GM21367 (cell line): ENCODE results near the gene ADAMTSL1.

Experiments
- ATAC-seq: cut with Tn5 transposase; IDR thresholded peaks from one replicate; pipeline ENCODE4 v1.9.1; 2021; ENCODE audit not compliant: unreplicated experiment

Gene ADAMTSL1

DNA sequence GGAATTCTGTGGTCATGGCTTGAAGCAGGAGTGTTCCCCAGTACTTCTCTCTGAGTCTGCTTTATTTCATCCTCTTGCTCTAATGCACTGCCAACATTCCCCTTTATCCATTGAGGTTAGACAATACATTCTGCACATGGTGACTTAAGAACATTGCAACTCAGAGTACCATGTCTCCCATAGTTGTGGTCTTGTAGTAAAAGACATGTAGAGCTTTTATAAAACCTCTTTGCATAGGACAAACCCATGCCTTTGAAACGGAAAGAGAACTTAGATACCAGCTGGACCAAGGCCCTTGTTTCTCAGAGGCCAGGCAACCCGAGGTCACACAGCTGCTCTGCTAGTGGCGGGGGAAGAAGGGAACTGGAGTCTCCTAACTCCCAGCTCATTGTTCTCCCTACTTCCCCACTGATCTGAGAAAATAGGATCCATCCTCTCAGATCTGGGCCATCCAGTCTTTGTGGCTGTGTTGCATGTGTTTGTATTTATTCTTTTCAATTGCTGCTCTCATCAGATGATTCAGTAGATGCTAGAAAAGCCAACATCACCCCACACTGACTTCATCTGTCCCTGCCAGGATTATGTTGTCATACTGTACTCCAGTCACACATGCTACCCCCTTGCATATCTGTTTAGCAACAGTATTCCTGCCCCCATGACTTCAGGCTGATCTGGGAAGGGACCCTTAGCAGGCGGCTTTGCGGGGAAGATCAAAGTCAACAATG is 322.2 kb downstream of the ADAMTSL1 start:
- no peak for ATAC-seq

DNA sequence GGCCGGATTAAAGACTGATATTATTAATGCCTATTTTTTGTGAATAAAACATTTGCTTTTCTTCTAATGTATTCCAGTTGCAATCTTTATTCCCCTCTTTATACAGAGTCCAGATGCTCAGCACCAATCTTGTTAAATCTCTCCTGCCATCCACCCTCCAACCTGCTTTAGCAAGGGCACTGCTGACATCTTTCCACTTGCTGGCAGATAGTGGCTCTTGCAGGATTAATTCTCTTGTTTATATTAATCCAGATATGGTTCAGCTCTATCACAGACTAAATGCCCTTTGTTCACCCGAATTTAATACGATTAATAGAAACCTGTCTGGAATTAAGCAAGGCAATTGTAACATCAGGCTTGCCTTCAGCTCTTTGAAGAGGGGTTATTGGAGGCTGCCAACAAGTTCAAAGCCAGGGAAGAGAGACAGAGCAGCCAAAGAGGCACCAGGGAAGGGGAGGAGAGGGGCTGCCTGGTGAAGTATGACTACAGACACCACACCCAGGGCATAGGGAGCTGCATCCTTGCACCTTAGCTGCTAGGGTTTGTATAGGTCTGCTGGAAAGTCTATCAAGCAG is 322.8 kb downstream of the ADAMTSL1 start:
- ATAC-seq = no peak

DNA sequence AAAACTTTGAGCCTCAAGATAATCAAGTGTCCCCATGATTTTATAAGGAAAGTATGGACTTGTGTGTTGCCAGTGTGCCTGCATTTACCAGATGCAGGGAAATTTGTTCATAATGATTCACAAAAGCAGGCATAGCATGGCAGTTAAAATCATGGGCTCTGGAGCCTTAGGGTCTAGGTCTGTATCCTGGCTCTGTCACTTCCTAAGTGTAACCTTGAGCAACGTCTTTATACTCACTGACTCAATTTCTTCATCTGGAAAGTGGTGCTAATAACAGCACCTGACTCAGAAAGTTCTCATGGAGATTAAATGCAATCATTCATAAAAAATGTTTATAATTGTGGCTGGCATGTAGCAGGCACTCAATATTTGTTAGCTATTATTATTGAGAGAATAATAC is 324.2 kb downstream of the ADAMTSL1 start:
- no peak for ATAC-seq

DNA sequence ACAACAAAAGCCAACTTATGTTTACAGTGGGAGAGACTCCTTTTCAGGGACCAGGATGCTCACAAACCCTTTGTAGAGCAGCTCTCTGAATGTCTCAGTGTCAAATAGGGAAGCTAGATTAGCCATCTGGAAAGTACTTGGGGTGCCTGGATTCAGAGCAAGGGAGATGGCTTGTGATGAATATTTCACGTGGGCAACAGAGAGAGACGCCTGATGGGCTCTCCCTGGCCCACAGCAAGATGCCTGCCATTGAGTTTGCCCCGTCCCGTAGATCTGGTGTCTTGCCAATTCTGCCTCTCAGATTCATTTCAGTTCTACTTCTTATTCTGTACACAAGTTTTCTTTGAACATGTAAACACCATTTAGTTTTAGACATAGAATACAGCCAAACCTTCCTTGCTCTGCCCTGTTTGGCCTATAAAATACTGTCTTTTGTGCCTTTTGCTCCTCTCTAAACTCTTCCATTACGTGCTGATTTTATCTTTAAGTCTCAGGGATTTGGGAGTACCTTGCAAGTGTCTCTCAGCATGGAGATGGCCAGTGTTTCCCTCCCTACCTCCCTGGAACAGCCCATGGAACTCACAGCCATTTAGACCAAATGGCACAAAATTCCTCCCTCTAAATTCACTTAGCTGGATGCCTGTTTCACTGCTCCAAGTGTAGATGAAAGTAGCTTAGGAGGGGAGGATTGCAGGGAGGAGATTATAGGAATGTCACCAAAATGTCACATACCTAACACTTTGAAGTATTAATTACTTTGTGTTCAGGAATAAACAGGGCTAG is 324.7 kb downstream of the ADAMTSL1 start:
- no peak for ATAC-seq

DNA sequence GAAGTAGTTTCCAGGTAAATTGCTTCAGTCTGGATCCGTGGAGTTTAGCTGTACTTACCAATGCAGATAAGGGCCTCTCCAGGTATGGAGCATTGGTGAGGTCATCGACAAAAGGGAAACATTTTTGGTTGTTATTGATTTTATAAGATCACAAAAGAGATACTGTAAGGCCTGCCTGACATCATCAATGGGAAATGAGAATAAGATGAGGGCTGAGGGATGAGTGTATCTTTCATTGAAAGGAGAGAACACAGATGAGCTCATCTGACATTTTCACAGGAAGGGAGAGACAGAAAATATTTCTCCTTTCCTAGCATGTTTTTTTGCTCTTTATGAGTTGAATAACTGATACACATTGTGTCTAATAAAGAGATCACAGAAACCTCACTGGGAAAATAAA is 325.5 kb downstream of the ADAMTSL1 start:
- no peak for ATAC-seq

DNA sequence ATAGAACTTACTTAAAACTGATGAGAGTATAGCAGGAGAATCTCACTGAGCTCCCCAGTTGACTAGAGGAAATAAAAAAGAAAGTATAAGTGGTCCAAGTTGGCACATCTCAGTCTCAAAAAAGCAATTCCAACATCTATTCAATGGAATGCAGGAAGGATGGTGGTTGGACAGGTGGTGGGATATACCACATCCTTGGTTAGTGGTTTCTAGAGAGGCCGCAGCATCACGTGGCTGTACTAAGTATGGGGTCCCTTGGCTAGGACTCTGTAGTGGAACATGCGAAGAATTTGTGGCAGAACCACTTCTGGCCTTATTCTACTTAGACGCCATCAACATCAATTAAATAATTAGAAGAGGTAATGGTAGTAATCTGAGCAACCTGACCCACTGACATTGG is 326.6 kb downstream of the ADAMTSL1 start:
- no peak for ATAC-seq

DNA sequence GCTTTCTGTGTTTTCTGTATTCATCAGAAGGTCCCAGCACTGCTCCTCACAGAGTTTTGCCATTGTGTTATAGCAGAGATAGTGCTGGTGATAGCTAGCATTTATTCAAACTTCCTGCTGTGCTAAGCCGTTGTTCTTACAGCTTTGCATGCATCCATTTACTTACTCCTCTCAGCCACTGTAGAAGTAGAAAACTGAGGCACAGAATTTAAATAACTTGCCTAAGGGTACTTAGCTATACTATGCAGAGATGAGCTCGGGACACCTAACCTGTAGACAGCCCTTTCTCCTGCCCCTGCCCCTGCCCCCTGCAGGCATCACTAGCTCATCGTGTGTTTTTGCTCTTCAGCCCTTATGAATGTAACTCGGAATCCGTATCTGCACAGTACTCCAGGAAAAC is 331.4 kb downstream of the ADAMTSL1 start:
- no peak for ATAC-seq

DNA sequence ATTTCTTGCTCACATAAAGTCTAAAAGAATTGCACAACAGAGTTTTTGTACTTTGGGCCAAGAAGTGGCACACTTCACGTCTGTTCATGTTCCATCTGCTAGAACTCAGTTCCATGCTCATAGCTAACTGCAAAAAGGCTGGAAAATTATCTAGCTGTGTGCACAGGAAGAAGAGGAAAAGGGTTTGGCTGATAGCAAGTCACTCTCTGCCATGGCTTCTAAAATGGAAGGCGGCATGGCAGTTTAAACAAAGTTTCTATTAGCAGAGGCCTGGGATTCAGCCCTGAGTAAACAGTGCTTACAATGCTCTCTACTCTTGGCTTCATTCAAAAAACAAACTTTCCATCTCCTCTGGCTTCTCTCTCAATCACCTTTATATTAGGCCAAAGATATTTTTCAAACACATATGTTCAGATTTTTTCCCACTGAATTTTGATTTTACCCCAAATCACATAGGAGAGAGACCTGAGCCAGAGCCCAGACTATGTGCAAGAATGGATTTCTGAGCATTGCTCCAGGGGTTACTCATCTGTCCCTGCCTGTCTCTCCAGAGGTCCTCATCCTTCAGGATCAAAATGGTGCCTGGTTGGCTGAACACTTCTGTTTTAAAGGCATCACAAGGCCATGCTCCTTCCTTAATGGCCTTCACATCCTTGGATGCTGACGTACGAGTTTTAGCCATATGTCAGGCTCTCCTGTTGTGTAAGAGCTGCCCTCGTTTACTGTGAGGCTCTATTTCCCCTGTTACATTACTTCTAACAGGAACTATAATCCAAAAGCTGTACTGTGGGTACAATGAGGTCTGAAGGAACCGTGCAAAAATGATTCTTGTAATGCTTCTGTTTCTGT is 332.5 kb downstream of the ADAMTSL1 start:
- no peak for ATAC-seq

DNA sequence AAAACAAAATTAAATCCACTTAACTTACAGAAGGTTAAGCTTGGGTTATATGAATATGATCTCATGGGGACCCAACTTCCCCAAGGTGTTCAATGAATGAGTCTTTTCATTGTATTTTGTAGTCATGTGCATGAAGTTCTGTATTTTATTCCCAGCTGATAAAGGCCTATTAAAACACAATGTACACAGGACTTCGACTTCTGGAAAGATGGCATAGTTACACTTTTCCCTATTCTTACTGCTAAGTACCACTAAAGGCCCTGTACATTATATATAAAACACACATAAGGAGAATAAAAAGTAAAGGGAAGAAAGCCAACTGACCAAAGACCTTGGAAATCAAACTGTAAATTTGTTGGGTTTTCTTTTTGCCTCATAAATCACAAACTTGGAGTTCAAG is 336.6 kb downstream of the ADAMTSL1 start:
- ATAC-seq = no peak

DNA sequence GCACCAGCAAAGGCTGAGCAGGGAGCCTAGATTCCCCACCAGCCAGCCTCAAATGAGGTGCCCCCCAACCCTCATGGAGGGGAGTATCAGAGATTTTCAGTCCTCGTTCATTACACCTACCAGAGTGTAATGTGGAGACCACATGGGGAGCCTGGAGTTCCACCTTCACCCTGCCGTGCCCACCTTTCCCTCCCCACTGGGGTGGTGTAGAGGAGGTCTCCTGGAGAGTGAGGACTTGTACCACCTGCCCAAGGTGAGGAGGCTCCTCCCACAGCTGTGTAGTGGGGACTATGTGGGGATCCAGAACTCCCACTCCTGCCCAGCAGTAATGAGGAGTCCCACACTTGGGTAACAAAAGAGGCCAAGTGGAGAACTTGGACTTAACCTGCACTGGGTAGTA is 337.2 kb downstream of the ADAMTSL1 start:
- ATAC-seq = no peak

DNA sequence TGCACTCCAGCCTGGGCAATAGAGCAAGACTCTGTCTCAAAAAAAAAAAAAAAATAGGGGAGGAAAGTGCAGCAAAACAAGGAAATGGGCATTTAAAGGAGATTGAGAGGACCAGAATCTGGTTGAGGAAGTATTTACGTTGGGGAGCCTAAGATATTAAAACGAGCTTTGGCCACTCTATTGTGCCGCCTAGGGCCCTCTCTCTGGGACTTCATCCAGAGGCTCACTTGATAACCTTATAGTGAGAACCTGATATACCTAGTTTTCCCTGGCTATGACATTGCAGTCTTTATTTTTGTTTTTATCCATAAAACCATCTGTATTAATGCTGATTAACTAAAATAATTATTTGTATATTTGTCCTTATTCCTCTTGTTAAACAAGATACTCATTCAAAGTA is 345.5 kb downstream of the ADAMTSL1 start:
- no peak for ATAC-seq

DNA sequence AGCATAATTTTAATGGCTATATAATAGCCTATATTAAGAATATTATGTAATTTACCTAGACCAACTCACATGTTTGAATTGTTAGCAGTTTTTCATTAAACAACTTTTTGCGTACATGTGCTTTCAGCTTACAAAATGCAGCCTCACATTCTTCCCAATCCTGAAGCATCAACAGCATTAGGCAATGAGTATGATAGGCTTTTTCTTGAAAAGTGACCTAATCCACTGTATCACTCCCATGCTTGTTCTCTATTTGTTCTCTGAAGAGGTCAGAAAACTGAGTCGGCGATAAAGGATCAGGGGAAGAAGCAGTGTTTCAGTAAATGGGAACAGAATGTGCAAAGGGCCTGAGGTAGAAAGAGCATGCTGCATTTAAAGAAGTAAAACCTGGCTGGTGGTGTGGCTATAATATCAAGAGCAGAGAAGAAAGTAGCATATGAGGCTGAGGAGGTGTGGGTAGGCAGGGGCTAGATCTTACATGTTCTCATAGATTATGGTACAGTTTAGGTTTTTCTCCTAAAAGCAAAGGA is 346.7 kb downstream of the ADAMTSL1 start:
- ATAC-seq = no peak

DNA sequence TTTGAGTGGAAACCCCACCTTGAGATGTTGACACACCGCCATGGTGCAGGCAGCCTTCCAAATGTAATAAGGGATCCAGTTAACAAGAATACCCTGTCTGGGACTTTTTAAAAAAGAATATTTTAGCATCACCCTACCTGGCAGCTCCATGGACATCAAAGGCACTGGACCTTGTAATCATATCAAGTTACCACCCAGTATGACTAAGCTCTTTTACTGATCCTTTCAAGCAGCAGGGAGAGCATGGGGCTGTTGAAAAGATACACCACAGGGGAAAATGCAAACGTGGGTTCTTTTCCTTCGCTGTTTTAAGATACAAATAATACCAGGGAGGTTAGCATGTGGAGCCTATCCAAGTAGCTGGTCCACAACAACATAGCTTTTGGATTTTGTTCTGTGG is 347.8 kb downstream of the ADAMTSL1 start:
- ATAC-seq = no peak

DNA sequence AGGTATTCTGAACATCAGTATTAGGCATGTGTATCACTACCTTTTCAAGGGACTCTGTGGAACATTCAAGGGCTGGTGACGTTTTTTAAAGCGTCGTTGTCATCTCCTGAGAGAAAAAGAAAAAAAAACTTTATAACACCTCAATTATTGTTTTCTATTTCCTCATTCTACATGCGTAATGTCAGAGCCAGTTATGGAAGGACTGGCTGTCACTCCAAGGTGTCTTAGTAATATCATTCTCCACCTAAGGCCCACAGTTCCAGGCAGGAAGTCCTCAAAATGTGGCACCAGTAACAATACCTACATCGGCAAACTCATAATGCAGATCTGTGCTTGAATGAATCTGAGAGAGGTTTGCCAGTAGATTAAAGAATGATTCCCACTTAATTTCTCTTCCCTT is 348.9 kb downstream of the ADAMTSL1 start:
- no peak for ATAC-seq

DNA sequence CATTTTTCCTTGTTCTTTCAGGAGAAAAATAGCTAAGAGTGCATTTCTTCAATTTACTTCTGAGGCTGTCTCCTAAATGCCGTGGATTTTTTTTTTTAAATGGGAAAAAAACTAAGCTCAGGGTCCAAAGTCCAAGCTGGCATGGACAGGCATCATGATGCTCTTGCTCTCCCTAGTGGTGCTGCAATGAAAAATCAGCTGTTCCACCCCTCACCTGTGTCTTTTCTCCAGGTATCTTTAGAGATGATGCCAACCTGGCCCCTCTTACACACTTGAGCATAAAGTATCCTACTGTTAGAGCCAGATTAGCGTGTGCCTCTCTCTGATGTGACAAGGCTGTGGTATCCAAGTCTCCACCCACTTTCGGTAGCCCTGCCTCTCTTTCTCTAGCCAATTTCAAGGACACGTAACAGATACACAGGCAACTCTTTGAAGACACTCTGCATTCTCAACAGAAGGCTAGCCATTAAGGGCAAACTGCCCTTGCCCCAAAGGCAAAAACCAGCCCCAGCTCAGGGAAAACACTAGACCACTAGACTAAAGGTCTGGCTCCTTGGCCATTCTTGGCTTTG is 350.2 kb downstream of the ADAMTSL1 start:
- ATAC-seq = no peak

DNA sequence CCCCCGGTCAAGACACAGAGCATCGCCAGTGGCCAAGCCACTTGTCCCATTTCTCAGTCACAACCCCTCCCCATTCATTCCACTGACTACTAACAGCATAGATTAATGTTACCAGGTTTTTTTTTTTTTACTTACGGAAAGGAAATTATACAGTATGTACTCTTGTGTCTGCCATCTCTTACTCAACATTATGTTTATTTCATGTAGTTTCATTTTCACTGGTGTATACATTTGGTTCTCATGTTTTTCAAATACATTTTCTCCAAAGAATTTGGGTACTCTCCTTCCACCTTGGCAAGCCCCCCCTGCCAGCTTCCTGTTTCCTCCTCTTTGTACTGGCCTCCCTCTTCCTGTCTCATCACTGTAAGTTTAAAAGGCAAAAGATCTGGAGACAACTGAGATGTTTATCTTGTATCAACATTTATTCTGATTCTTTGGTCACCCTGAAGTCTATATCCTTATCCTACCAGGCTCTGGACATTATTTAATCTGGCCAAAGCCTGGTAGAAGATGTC is 351.8 kb downstream of the ADAMTSL1 start:
- ATAC-seq = no peak

DNA sequence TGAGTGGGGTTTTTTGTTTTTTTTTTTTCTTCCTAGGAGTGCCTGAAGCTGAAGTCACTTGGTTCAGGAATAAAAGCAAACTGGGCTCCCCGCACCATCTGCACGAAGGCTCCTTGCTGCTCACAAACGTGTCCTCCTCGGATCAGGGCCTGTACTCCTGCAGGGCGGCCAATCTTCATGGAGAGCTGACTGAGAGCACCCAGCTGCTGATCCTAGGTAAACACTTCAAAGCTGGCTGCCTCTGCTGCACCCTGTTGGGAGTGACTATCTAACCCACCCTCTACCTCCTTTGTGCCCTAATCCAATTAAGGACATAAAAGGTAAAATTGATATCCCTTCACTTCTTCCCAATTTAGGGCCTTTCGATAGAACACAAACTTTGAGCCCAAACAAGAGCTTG is 352.3 kb downstream of the ADAMTSL1 start:
- no peak for ATAC-seq

DNA sequence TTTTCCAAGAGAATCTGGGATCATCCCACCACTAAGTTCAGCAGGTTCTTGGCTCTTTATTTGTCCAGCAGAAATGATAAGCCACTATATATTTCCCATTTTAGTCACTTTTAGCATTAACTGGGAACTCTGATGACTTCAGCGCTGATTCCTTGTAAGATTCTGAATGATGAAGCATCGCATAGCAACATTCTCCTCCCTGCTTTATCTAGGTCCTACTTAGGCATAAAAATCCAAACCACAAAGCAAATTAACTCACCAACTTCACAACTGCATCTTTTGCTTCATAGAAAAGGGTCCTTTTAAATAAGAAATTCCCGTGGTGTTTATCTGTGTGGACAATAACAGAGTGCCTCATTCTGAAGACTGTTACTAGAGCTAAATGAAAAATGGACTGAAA is 355.1 kb downstream of the ADAMTSL1 start:
- no peak for ATAC-seq

DNA sequence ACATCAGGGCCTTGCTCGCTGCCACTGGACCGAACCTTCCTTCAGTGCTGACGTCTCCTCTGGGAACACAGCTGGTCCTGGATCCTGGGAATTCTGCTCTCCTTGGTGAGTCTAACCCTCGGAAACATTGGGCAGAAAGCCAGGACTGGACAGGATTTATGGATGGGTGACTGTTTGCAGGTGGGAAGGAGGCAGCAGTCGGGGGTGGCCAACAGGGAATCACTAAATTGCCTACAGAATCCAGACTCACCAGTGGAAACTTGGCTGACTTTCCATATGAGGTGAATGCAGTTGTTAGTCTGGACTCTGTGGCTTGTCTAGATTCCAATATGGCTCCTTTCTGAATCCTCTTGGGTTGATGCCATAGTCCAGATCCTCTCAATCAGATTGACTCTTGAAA is 355.9 kb downstream of the ADAMTSL1 start:
- no peak for ATAC-seq

DNA sequence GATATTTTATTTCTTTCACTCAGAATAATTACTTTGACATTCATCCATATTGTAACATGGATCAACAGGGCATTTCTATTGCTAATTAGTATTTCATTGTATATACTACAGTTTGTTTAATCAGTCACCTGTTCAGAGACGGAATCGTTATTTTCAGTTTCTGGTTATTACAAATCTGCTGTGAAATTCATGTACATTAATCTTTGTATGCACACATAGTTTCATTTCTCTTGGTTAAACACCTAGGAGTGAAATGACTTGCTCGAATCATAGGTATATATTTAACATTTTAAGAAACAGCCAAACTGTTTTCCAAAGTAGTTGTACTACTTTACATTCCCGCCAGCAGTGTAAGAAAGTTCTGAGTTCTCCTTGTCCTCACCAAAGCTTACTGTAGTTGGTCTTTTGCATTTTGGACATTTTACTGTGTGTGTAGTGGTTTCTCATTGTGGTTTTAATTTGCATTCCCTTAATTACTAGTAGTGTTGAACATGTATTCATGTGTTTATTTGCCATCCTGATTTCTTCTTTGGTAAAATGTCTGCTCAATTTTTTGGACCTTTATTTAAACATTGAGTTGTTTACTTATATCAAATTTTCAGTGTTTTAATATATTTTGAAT is 360.9 kb downstream of the ADAMTSL1 start:
- ATAC-seq = no peak
